Measurements from ENCODE around the gene RBMY1A1. TPM values are rescaled to one million over a fixed set of nuclear protein-coding genes. Genes with fewer than 3 reads are reported as not detected.
"Not testable (repeated sequence)": the region's sequence is repeated elsewhere in the genome, so short reads cannot be mapped to it uniquely, and the experiment has no call there.

RBMY1A1 gene
- total RNA-seq = not detected in 2 replicates

DNA sequence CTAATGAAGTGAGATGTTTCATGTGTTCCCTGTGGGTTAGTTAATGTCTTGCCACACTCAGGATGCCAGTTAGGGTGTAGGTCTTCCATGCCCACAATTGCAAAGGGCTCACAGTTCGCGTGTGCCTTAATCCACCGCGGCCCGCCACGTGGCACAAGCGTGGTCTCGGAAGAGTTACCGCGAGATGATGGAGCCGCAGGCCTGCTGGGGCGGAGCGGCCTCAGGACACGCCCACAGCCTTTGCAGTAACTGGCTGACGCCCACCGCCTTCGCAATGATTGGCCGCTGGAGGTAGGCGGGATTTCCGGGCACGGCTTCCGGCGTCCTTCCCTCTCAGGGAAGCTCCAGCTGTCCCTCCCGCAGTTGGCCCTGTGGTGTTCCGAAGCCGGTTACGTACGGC, at the start of gene RBMY1A1:
RBMY1A1 (plus strand) TSS at position 301 of the 400 bp plus-strand sequence. CDS start 2,013 bp downstream, outside the sequence.
- DNase-seq (ENCODE audit: low read depth in 2 of 2) = not testable (repeated sequence)

DNA sequence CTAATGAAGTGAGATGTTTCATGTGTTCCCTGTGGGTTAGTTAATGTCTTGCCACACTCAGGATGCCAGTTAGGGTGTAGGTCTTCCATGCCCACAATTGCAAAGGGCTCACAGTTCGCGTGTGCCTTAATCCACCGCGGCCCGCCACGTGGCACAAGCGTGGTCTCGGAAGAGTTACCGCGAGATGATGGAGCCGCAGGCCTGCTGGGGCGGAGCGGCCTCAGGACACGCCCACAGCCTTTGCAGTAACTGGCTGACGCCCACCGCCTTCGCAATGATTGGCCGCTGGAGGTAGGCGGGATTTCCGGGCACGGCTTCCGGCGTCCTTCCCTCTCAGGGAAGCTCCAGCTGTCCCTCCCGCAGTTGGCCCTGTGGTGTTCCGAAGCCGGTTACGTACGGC, 23.6 kb upstream of the RBMY1A1 start, which contains the start of gene RBMY1B:
RBMY1B (plus strand) TSS at position 301 of the 400 bp plus-strand sequence. CDS start 2,013 bp downstream, outside the sequence.
- DNase-seq (ENCODE audit: low read depth in 2 of 2) = not testable (repeated sequence)

DNA sequence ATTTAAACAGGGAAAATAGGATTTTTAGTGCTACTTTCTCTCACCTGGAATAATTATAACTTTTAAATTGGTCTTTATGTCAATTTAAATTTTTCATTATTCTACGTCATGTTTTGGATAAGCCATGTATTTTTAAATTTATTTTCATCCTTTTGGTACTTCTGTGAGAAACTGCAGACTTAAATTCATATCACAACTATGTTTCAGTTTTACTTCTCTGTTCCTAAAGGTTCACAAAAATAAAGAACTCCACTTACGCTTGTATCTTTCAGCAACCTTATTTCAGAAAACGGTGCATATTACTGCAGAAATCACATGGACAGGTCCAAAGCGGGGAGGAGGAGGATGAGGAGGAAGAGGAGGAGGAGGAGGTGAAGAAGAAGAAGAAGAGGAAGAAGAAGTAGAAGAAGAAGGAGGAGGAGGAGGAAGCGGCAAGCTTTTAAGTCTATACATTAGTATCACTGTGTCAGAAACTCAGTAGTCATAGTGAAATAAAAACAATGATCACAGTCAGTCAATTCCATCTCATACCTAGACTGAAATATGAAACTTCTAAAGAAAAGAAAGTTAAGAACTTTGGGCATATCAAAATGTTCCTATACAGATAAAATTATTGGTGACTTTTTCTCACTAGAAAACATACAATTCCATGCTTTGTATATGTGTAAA, 24.8 kb downstream of the RBMY1A1 start:
- DNase-seq (ENCODE audit: low read depth in 2 of 2) = not testable (repeated sequence)

- DNase-seq (ENCODE audit: low read depth in 2 of 2) = no peak
Measured at GRCh38 chrY:21585449-21585848, 50.8 kb downstream of the RBMY1A1 start.

GRCh38 chrY:21586454-21586853, 51.8 kb downstream of the RBMY1A1 start:
- DNase-seq (ENCODE audit: low read depth in 2 of 2) = not testable (repeated sequence)

DNA sequence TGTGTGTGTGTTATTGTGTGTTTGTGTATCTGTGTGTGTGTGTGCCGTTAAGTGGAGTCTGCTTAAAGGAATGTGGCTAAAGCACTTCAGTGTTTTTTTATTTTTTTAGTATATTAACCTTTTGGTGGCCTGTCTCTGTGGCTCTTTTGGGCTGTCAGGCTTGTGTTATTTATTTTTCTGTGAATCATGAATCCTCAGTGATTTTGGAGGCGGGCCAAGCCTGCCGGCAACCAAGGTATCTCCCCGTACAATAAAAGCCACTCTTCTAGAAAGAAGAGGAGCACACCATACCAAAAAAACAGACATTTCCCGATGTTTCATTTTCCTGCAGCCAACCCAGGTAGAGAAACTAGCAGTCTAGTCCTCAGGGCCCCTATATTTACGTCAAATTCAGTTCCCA, 57.4 kb downstream of the RBMY1A1 start:
- DNase-seq (ENCODE audit: low read depth in 2 of 2) = no peak

DNA sequence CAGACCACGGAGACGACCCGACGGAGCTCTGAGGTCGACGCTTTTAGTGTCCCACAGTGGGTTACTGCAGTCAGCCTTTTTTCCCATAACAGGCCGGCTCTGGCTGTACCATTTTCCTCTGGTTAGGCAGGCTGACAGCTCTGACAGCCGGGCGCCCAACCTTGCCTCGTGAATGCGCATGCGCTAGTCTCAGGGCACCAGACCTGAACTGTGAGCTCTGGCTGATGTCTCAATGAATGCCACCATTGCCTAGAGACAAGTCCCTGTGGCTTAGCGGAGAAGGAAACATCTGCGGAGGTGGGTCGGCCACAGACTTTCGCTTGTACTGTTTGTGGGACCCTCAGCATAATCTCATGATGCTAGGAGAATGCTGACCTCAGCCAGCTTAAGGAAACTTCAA, 61.6 kb downstream of the RBMY1A1 start:
- DNase-seq (ENCODE audit: low read depth in 2 of 2) = not testable (repeated sequence)

Other genes starting within 250 kb of the RBMY1A1 start
- not detected in 2 replicates for gene RBMY1B, start 23.5 kb upstream of the RBMY1A1 start, total RNA-seq

Data from lung microvascular endothelial cell (primary cell).